ENCODE measurements around the gene KIF2B.

- TF ChIP-seq NR2C2 (CRISPR knock-in tag; IDR thresholded peaks at IDR 0.05) (no peak), NR2C2 (tag; IDR thresholded peaks at IDR 0.05) (no peak), PKNOX1 (IDR thresholded peaks at IDR 0.05) (no peak), ETV5 (CRISPR knock-in tag; IDR thresholded peaks at IDR 0.05; ENCODE audit: low read depth) (no peak), RAD21 (CRISPR knock-in tag; conservative IDR thresholded peaks at IDR 0.05 in 1 of 2, IDR thresholded peaks at IDR 0.05 in 1 of 2) (no peak)
- TF ChIP-seq, protein P1, sequence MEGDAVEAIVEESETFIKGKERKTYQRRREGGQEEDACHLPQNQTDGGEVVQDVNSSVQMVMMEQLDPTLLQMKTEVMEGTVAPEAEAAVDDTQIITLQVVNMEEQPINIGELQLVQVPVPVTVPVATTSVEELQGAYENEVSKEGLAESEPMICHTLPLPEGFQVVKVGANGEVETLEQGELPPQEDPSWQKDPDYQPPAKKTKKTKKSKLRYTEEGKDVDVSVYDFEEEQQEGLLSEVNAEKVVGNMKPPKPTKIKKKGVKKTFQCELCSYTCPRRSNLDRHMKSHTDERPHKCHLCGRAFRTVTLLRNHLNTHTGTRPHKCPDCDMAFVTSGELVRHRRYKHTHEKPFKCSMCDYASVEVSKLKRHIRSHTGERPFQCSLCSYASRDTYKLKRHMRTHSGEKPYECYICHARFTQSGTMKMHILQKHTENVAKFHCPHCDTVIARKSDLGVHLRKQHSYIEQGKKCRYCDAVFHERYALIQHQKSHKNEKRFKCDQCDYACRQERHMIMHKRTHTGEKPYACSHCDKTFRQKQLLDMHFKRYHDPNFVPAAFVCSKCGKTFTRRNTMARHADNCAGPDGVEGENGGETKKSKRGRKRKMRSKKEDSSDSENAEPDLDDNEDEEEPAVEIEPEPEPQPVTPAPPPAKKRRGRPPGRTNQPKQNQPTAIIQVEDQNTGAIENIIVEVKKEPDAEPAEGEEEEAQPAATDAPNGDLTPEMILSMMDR (IDR thresholded peaks at IDR 0.05 in 2 of 3, conservative IDR thresholded peaks at IDR 0.05 in 1 of 3; ENCODE audit: insufficient read depth in 2 of 3, low read depth in 1 of 3, low read length in 3 of 3) = no peak
Observed at GRCh38 chr17:53792451-53792850, 30.3 kb upstream of the KIF2B start.

Data from K562 (cell line).